Activated CD4-positive, CD25-positive, alpha-beta regulatory T cell treated with anti-CD3 and anti-CD28 coated beads, Interleukin-2, amount 50 U/mL, for 16 hours (primary cell): ENCODE results near the gene ABCC12.

Source experiments
- DNase-seq: peaks from one replicate; pipeline ENCODE4 v3.0.0-alpha.2; 2020; ENCODE audit warnings: low read depth, low spot score

ABCC12 gene

GRCh38 chr16:48132696-48133095 is 23.1 kb downstream of the ABCC12 start:
- no peak for DNase-seq

GRCh38 chr16:48131201-48131935 is 24.4 kb downstream of the ABCC12 start:
- DNase-seq: no peak

- no peak for DNase-seq
Observed at GRCh38 chr16:48129926-48130325, 25.9 kb downstream of the ABCC12 start.

- DNase-seq: no peak
Observed at GRCh38 chr16:48128769-48129168, 27.0 kb downstream of the ABCC12 start.

- DNase-seq: no peak
Observed at GRCh38 chr16:48126801-48127644, 28.8 kb downstream of the ABCC12 start.

GRCh38 chr16:48125888-48126287 is 29.9 kb downstream of the ABCC12 start:
- DNase-seq: no peak

GRCh38 chr16:48124266-48124665 is 31.5 kb downstream of the ABCC12 start:
- no peak for DNase-seq

GRCh38 chr16:48123104-48123788 is 32.5 kb downstream of the ABCC12 start:
- no peak for DNase-seq

GRCh38 chr16:48121276-48121675 is 34.5 kb downstream of the ABCC12 start:
- no peak for DNase-seq

GRCh38 chr16:48118841-48119240 is 37.0 kb downstream of the ABCC12 start:
- no peak for DNase-seq

- peak; percentile 10 for DNase-seq
Observed at GRCh38 chr16:48117217-48118105, 38.3 kb downstream of the ABCC12 start.

- DNase-seq: no peak
Observed at GRCh38 chr16:48115299-48115698, 40.5 kb downstream of the ABCC12 start.

- no peak for DNase-seq
Observed at GRCh38 chr16:48114410-48114809, 41.4 kb downstream of the ABCC12 start.

- no peak for DNase-seq
Observed at GRCh38 chr16:48113471-48113870, 42.3 kb downstream of the ABCC12 start.

- no peak for DNase-seq
Observed at GRCh38 chr16:48113001-48113400, 42.8 kb downstream of the ABCC12 start.

GRCh38 chr16:48112600-48112999 is 43.2 kb downstream of the ABCC12 start:
- no peak for DNase-seq

GRCh38 chr16:48110982-48111381 is 44.8 kb downstream of the ABCC12 start:
- DNase-seq: no peak

GRCh38 chr16:48110000-48110399 is 45.8 kb downstream of the ABCC12 start:
- DNase-seq: no peak

- DNase-seq: no peak
Observed at GRCh38 chr16:48109475-48109874, 46.3 kb downstream of the ABCC12 start.

GRCh38 chr16:48106446-48106845 is 49.3 kb downstream of the ABCC12 start:
- DNase-seq: no peak
